ENCODE results near the gene TATDN2. TPM values are rescaled to one million over a fixed set of nuclear protein-coding genes. Genes with fewer than 3 reads are reported as not detected.

Gene TATDN2
- total and polyA plus RNA-seq, 10 donors = 15.4 to 56.1 (median 36.0) TPM

DNA sequence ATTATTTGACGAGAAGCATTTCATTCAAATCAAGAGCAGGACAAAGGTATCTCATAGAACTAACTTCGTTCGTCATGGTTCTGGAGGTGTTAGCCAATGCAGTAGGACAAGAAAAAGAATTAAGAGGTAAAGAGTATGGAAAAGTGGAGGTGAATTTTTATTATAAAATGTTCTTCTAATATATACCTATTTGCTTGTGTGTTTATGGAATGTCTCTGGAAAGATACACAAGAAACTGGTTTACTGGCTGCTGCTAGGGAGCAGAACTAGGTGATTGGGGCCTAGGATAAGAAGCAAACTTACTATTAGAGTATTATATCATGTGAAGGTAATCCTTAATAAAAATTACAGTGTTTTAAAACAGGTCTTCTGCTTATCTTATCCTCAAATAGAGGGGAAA lies 30.9 kb upstream of the TATDN2 start:
- TF ChIP-seq, protein P1, sequence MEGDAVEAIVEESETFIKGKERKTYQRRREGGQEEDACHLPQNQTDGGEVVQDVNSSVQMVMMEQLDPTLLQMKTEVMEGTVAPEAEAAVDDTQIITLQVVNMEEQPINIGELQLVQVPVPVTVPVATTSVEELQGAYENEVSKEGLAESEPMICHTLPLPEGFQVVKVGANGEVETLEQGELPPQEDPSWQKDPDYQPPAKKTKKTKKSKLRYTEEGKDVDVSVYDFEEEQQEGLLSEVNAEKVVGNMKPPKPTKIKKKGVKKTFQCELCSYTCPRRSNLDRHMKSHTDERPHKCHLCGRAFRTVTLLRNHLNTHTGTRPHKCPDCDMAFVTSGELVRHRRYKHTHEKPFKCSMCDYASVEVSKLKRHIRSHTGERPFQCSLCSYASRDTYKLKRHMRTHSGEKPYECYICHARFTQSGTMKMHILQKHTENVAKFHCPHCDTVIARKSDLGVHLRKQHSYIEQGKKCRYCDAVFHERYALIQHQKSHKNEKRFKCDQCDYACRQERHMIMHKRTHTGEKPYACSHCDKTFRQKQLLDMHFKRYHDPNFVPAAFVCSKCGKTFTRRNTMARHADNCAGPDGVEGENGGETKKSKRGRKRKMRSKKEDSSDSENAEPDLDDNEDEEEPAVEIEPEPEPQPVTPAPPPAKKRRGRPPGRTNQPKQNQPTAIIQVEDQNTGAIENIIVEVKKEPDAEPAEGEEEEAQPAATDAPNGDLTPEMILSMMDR (IDR thresholded peaks at IDR 0.05 in 8 of 11, conservative IDR thresholded peaks at IDR 0.05 in 3 of 11) = no peak
- no peak for TF ChIP-seq POLR2AphosphoS5 (IDR thresholded peaks at IDR 0.05)
- TF ChIP-seq POLR2A (IDR thresholded peaks at IDR 0.05) = no peak
- Histone ChIP-seq H3K27me3 (replicated peaks in 1 of 7) (no peaks in the 10 kb centered on the region), H3K27ac (no peak overlapping the region), H3K4me3 (no peak overlapping the region), H3K36me3 (peaks cover 0 to 93% (median 23%) of the 10 kb centered on the region in 6 donors), H3K4me1 (peaks cover 8 to 37% (median 15%) of the 10 kb centered on the region in 6 donors), H3K9me3 (peaks cover 0 to 14% (median 11%) of the 10 kb centered on the region in 8 donors)
- intact Hi-C loops (cut with DNase I; ENCODE audit: low total_unique reads) = no loop called here
- no peak for DNase-seq
- WGBS, 5 donors = 81 to 97% (median 95%) methylated on average over 3 of the region's 3 CpGs

DNA sequence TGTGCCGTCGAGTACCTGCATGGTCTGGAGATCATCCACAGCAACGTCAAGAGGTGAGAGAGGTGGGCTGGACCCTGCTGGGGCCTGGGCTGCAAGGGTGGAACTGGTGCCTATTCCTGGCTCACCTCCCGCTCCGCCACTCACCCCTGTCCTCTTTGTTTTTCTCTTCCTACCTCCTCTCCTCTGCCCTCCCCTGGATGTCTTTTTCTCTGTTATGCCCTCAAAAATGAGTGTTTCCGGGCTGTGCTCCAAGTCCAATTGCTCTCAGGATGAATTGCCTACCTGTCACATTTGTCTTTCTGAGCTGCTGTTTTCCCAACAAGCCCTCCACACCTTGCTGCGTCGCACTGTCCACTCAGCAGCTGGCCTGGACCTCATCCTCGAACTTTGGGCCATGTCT lies 28.5 kb upstream of the TATDN2 start:
- WGBS, 5 donors = 93 to 97% (median 95%) methylated on average over 9 of the region's 9 CpGs
- Histone ChIP-seq H3K36me3 (peaks cover 0 to 80% (median 21%) of the 10 kb centered on the region in 6 donors), H3K4me3 (no peak overlapping the region), H3K27me3 (replicated peaks in 1 of 7) (no peaks in the 10 kb centered on the region), H3K4me1 (peaks cover 22 to 51% (median 33%) of the 10 kb centered on the region in 6 donors), H3K9me3 (peaks cover 0 to 14% (median 11%) of the 10 kb centered on the region in 8 donors), H3K27ac (peak overlapping the region in 6 of 8 donors; percentile 55 to 77 (median 70))
- peak; percentile 51 for DNase-seq
- intact Hi-C loops (cut with DNase I; ENCODE audit: low total_unique reads) = loop anchor here (10.0 kb wide), 2 partner anchors 55 to 195 kb away; partner anchors contain the start of genes FANCD2 and IRAK2
- TF ChIP-seq POLR2AphosphoS5 (IDR thresholded peaks at IDR 0.05) (no peak), POLR2A (IDR thresholded peaks at IDR 0.05) (no peak)
- TF ChIP-seq, protein P1 (IDR thresholded peaks at IDR 0.05 in 8 of 11, conservative IDR thresholded peaks at IDR 0.05 in 3 of 11) = no peak

DNA sequence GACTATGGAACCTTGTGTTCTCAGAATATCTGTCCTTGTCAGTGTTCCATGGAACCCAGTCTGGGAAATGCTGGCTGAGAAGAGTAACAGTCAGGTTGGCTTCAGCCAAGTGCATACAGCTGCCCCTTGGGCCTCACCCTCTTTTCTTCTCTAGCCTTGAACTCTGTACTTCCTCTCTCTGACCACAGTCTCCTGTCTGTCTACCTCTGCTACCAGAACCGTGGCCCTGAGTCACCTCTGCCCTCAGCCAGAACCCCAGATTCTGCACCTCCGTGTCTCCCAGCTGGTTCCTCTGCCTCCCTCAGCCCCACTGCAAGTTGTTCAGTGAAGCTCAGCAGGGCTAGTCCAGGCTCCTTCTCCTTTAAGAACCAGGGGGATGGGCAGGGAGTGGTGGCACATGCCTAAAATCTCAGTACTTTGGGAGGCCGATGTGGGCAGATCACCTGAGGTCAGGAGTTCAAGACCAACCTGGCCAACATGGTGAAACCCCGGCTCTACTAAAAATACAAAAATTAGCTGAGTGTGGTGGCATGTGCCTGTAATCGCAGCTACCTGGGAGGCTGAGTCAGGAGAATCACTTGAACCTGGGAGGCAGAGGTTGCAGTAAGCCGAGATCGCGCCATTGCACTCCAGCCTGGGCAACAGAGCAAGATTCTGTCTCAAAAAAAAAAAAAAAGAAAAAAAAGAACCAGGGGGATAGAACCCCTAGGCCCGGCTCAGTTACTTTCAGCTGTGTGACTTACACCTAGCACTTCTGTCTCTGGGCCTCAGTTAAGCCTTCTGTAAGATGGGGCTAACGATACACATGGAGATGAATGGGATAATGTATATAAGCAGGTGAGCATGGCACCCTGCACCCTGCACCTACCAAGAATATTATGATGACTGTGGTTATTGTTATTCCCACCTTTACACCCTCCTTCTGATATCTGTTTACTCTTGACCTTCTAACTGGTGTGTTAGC lies 24.3 kb upstream of the TATDN2 start:
- Histone ChIP-seq H3K27me3 (replicated peaks in 1 of 7) (no peaks in the 10 kb centered on the region), H3K36me3 (peaks cover 0 to 65% (median 7%) of the 10 kb centered on the region in 6 donors), H3K4me3 (no peak overlapping the region), H3K4me1 (peaks cover 36 to 92% (median 66%) of the 10 kb centered on the region in 6 donors), H3K27ac (peak overlapping the region in 7 of 8 donors; percentile 21 to 80 (median 65)), H3K9me3 (no peaks in the 10 kb centered on the region)
- intact Hi-C loops (cut with DNase I; ENCODE audit: low total_unique reads) = loop anchor here (10.0 kb wide), 2 partner anchors 59 to 199 kb away; partner anchors contain the start of genes FANCD2 and IRAK2
- DNase-seq = peak; percentile 87
- TF ChIP-seq POLR2AphosphoS5 (IDR thresholded peaks at IDR 0.05) (peak in 2 of 3 donors; percentile 47 to 52), POLR2A (IDR thresholded peaks at IDR 0.05) (no peak)
- TF ChIP-seq, protein P1 (IDR thresholded peaks at IDR 0.05 in 8 of 11, conservative IDR thresholded peaks at IDR 0.05 in 3 of 11) = no peak
- WGBS, 5 donors = 65 to 74% (median 72%) methylated on average over 9 to 10 of the region's 10 CpGs

Measured in spleen (tissue), 11 donors.